HG03457 (cell line): Measurements from ENCODE around the gene PSMB10.

Experiments used
- ATAC-seq: cut with Tn5 transposase; IDR thresholded peaks from one replicate; pipeline ENCODE4 v1.9.1; 2021; ENCODE audit warnings: moderate number of reproducible peaks; ENCODE audit not compliant: unreplicated experiment

Gene PSMB10

GRCh38 chr16:67964477-67965131 lies 28.0 kb upstream of the PSMB10 start:
- ATAC-seq = no peak

GRCh38 chr16:67963662-67964321 lies 27.1 kb upstream of the PSMB10 start:
- no peak for ATAC-seq

- no peak for ATAC-seq
Measured at GRCh38 chr16:67963292-67963661, 26.6 kb upstream of the PSMB10 start.

GRCh38 chr16:67962135-67962534 lies 25.5 kb upstream of the PSMB10 start:
- ATAC-seq = no peak

- ATAC-seq = no peak
Measured at GRCh38 chr16:67961551-67961957, 24.9 kb upstream of the PSMB10 start.

- no peak for ATAC-seq
Measured at GRCh38 chr16:67959536-67960329, 23.1 kb upstream of the PSMB10 start.

- no peak for ATAC-seq
Measured at GRCh38 chr16:67957622-67958021, 21.0 kb upstream of the PSMB10 start.

GRCh38 chr16:67954421-67955196 lies 18.0 kb upstream of the PSMB10 start:
- ATAC-seq = no peak

- ATAC-seq = no peak
Measured at GRCh38 chr16:67953641-67954375, 17.2 kb upstream of the PSMB10 start.

- no peak for ATAC-seq
Measured at GRCh38 chr16:67951485-67951884, 14.8 kb upstream of the PSMB10 start.

- ATAC-seq = no peak
Measured at GRCh38 chr16:67950335-67950843, 13.7 kb upstream of the PSMB10 start.

GRCh38 chr16:67949645-67950044 lies 13.0 kb upstream of the PSMB10 start:
- ATAC-seq = no peak

- ATAC-seq = no peak
Measured at GRCh38 chr16:67948015-67948414, 11.4 kb upstream of the PSMB10 start.

- ATAC-seq = no peak
Measured at GRCh38 chr16:67946966-67947558, 10.4 kb upstream of the PSMB10 start.

GRCh38 chr16:67946128-67946569 lies 9.5 kb upstream of the PSMB10 start:
- no peak for ATAC-seq

- no peak for ATAC-seq
Measured at GRCh38 chr16:67945392-67945933, 8.8 kb upstream of the PSMB10 start.

- ATAC-seq = no peak
Measured at GRCh38 chr16:67944690-67945391, 8.2 kb upstream of the PSMB10 start.

- no peak for ATAC-seq
Measured at GRCh38 chr16:67943619-67944504, 7.2 kb upstream of the PSMB10 start, which contains the start of gene LCAT. Gene LCAT, minus strand, starts transcription at chr16:67944120. Its CDS starts 19 bp downstream, at chr16:67944101.
